IPS-NIHi7 (cell line): ENCODE measurements around the gene PRPF6.
"Not testable (repeated sequence)": the region's sequence is repeated elsewhere in the genome, so short reads cannot be mapped to it uniquely, and the experiment has no call there.

Experiments
- DNase-seq: peaks from one replicate; pipeline ENCODE4 v3.0.0; 2012; ENCODE audit warnings: mixed read lengths; ENCODE audit errors: extremely low spot score

The PRPF6 gene

GRCh38 chr20:64012385-64013154, 31.6 kb downstream of the PRPF6 start:
- DNase-seq: not testable (repeated sequence)

- DNase-seq: no peak
Measured at GRCh38 chr20:64015635-64016034, 34.7 kb downstream of the PRPF6 start.

DNA sequence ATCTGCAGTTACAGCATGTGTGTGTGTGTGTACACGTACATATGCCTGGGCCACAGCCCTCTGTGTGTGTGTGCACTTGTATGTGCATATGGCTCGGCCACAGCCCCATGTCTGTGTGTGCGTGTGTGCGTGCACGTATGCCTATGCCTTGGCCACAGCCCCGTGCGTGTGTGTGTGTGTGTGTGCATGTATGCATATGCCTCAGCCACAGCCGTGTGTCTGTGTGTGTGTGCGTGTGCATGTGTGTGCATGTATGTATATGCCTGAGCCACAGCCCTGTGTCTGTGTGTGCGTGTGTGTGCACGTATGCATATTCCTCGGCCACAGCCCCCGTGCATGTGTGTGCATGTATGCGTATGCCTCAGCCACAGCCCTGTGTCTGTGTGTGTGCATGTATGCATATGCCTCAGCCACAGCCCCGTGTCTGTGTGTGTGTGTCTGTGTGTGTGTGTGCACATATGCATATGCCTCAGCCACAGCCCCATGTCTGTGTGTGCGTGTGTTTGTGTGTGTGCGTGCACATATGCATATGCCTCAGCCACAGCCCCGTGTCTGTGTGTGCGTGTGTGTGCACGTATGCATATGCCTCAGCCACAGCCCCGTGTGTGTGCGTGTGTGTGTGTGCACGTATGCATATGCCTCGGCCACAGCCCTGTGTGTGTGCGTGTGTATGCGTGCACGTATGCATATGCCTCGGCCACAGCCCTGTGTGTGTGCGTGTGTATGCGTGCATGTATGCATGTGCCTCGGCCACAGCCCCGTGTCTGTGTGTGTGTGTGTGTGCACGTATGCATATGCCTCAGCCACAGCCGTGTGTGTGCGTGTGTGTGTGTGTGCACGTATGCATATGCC, 40.4 kb downstream of the PRPF6 start:
- no peak for DNase-seq

DNA sequence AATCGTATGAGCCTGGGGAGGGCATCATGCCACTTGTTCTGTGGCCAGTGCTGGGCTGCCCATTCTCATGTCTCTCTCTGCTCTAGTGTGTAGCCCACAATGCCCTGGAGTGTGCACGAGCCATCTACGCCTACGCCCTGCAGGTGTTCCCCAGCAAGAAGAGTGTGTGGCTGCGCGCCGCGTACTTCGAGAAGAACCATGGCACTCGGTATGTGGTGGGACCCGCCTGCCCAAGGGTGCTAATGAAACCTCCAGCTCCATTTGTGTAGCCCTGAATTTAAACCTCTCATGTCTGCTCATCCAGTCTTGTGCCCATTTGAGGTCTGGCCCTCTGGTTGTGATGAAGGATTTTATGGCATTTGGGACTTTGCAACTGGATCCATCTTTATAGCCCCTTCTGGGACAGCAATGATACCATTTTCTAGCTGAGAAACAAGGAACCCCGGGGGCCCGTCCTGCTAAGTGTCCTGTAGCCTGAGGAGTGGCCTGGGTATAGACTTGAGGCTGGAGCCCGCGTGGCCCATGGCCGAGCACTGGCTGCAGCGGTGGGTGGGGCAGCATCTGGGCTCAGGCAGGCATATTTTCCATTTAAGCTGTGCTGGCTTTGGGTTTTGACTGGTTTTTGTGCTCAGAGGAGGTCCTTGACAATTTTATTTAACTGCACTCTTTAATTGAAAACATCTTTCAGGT, 41.9 kb downstream of the PRPF6 start:
- DNase-seq: no peak

- DNase-seq: no peak
Measured at GRCh38 chr20:64023361-64024140, 42.6 kb downstream of the PRPF6 start.

DNA sequence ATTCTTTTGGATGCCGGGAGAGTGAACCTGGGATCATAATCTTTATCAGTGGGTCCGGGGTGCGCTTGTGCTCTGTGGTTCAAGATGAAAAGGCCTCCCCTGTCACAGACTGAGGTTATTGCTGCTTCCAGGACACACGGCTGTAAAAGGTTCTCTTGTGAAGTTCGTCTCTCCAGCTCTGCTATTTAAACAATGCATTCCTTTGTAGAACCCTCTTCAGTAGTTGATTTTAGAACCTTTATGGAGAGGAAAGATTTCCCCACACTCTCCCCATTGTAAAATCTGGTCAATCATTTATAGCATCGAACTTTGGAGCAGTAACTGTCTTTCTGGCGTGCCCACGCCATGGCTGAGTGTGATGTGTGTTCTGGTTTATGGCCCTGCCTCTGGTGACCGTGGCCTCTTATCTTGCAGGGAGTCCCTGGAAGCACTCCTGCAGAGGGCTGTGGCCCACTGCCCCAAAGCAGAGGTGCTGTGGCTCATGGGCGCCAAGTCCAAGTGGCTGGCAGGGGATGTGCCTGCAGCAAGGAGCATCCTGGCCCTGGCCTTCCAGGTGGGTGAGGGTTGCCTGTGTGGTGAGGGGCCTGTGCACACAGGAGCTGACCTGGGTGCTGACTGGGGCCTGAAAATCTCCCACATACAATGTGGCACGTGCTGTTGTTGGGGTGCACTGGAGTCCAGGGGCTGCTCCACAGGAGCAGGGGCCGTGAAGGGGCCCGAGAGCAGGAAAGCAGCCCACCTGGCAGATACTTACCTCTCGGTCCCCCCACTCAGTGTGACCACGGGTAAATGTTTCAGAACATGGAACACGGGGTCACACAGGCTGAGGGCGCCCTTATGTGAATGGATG, 43.4 kb downstream of the PRPF6 start:
- no peak for DNase-seq

DNA sequence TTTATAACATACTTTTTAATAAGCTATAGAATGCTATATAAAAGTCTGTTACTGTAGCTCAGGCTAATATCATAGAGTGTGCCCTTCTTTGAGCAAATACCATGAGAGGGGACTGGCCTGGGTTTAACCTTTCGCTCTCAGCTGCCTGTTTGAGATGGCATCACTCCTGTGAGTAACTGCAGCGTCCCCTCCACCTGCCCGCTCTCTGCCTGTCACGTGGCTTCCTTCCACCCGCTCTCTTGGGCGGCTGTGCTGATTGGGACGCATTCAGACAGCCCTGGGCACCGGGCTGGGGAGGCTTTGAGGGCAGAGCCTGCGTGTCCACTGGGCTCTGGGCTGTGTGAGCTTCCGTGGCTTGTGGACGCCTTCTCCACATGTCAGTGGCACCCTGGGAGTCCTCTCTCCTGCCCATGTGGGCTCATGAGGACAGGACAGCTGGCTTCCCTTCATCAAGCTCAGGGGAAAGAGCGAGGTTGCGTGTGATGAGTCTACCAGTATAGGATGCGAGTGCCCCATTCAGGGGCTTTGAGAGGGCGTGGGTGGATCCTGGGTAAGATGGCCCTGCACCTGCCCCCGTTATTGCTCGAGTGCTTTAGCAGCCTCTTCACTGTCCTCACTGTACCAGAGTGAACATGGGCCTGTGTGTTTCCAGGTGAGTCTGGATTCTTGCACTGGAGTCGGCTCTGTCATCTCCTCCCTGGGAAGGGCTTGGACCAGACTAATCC, 44.3 kb downstream of the PRPF6 start:
- DNase-seq: no peak

GRCh38 chr20:64025826-64026412, 45.0 kb downstream of the PRPF6 start:
- DNase-seq: no peak

DNA sequence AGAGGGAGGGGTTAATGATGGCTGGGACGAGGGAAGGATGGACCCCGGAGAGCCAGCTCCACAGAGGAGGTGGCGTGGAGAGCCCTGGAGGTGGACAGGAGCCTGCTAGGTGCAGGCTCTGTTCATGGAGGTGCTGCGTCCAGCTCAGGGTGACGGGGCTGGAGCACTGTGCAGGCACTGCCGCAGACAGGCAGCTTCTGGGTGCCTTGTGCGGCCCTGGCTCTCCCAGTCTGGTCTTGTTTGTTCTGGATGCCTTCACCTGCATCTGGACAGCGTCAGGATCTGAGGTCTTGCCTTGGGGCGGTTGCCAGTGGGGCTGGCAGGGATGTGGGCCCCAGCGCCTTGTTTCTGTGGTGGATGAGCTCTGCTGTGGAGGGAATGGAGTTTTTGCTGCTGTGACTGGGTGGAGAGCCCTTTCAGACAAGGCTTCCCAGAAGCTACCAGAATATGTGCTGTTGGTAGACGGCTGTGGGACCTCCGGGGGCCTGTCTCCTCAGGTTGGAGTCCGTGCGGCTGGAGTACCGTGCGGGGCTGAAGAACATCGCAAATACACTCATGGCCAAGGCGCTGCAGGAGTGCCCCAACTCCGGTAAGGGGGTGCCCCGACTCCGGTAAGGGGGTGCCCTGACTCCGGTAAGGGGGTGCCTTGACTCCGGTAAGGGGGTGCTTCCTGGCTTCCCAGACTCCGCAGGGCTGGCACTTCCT, 47.2 kb downstream of the PRPF6 start:
- DNase-seq: no peak

GRCh38 chr20:64029293-64030117, 48.6 kb downstream of the PRPF6 start:
- no peak for DNase-seq

- DNase-seq: no peak
Measured at GRCh38 chr20:64030371-64031134, 49.6 kb downstream of the PRPF6 start.

GRCh38 chr20:64031822-64032314, 50.9 kb downstream of the PRPF6 start:
- no peak for DNase-seq

DNA sequence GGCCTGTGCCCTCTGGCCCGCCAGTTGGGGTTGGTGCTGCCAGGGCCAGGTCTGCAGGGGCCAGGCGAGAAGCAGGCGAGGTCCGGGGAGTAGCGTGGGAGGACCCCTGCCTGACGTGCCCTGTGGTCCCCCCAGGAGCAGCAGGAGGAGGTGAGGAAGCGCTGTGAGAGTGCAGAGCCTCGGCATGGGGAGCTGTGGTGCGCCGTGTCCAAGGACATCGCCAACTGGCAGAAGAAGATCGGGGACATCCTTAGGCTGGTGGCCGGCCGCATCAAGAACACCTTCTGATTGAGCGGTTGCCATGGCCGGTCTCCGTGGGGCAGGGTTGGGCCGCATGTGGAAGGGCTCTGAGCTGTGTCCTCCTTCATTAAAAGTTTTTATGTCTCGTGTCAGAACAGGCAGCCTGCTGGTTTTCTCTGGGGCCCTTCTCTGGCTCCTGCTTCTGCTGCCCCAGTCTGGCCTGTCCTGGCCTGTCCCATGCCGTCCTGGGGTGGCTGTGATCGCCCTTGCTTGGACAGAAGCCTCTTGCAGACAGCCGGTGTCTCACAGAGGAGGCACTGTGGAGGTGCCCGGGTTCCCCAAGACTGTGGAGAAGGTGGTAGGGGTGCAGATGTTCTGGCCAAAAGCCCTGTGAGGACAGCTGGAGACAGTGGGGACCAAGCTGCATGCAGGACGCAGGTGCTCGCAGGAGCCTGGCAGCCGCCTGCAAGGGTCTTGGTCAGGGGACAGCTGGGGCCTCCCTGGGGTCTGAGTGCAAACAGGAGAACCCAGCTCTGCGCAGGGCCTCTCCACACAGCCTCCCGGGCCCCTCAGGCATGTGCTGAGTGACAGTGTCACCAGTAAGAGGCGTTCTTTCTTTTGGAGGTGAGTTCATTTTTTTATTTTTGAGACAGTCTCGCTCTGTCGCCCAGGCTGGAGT, 52.0 kb downstream of the PRPF6 start:
- no peak for DNase-seq

DNA sequence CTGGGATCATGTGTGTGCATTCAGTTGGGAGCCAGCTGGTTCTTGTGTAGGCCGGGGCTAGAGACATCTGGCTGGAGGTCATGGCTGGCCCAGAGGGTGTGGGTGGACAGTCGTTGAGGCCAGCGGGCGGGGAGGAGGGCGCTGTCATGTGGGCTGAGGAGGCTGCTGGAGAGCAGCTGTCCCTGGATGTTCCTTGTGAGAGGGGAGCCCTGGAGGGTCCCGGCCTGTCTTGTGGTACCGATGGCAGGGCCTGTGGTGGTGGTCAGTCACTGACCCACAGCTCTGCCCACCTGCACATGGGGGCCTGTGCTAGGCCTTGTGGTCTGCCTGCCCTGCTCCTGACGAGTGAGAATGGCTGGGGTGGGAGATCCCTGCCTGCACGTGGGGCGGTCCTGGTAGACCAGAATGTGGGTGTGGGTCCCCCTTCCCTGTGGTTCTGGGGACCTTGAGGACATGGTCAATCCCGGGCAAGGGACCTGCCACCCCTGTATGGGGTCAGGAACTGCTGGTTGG, 53.1 kb downstream of the PRPF6 start:
- DNase-seq: no peak

DNA sequence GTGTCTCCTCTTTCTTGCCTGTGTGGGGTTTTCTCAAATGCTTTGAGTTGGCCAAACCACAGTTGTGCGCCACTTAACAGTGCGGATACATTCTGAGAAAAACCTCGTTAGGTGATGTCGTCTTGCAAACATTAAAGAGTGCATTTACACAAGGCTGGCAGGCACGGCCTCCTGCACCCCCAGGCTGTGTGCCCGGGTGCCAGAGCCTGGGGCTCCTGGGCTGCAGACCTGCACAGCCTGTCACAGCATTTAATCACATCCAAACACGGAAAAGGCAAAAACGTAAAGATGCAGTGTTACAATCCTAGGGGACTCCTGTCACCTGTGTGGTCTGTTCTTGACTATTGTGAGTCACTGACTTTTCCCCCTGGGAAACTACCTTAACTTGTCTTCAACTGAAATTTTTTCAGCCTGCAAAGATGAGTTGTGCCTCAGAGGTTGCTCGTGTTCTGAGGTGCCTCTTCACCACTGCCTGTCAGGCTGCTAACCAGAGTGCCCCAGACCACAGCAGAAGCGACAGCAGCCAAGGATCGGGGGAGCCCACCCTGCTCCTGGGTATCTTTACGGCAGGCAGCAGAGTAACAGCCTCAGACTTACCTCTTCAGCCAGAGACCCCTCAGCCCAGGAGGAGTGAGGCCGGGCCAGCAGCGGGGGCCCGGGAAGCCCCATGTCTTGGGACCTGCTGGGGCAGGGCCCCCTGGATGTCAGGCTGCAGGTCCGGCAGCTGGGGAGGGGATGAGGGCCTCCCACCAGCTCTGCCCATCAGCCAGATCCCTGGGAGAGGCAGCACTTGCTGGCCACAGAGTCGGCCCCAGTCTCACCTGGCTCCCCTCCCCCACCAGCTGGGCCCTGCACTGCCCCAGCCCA, 54.4 kb downstream of the PRPF6 start:
- no peak for DNase-seq
